Measurements from ENCODE around the gene PTPRG. TPM values are rescaled to one million over a fixed set of nuclear protein-coding genes. Genes with fewer than 3 reads are reported as not detected.

Gene PTPRG
- total and polyA plus RNA-seq, 10 of the 15 experiments (the other 5 are each of a cell fraction or from before 2014, with no cell fraction given): 0.29 to 20.7 (median 1.4) TPM

DNA sequence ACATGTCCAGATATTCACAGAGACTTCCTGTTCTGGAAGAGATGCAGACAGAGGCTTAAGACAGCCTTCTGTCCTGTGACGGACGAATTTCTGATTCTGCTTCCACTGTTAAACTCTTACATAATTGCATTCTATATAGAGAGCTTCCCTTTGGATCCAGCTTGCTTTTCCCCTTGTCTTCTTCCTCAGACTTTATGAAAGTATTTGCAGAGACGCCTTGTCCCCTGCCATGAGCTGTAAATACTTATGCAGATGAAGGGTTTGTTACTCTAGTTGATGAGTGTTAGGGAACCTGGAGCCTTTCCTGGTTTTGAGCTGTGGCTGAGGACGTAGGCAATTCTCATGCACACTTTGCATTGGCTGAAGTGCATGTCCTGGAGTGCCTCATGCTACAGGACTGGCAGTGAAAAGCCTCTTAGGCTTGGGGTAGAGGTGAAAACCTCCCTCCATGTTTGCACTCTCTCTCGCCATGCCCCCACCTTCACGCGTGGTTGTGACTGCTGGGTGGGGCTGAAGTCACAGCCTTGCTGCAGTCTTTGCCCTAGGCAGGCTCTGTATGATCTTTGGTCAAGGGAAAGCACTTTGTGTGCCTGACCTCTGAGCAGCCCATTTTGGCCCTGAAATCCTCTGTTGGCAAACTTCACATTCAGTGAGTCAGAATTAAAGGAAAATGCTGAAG lies 286.6 kb downstream of the PTPRG start:
- Histone ChIP-seq H3K4me3 (no peak overlapping the region), H3K9ac (ENCODE audit: control insufficient read depth, insufficient read depth, low read length) (no peak overlapping the region), H3K9me3 (replicated peaks; ENCODE audit: control insufficient read depth, insufficient read depth, low read length) (no peaks in the 10 kb centered on the region), H2AFZ (ENCODE audit: control insufficient read depth, low read depth, low read length) (no peak overlapping the region), H4K20me1 (ENCODE audit: control insufficient read depth, insufficient read depth) (no peaks in the 10 kb centered on the region), H3K27me3 (replicated peaks in 1 of 2; ENCODE audit: control insufficient read depth in 2 of 2, insufficient read depth in 2 of 2, low read length in 1 of 2) (no peaks in the 10 kb centered on the region; a peak in 1 of 4 replicates), H3K27ac (ENCODE audit: control insufficient read depth, insufficient read depth) (no peak overlapping the region), H3K4me1 (ENCODE audit: control insufficient read depth, insufficient read depth, low read length) (no peaks in the 10 kb centered on the region), H3K79me2 (ENCODE audit: control insufficient read depth, insufficient read depth, low read length) (no peaks in the 10 kb centered on the region), H3K4me2 (ENCODE audit: control insufficient read depth, insufficient read depth) (no peak overlapping the region), H3K36me3 (ENCODE audit: control insufficient read depth in 2 of 2, insufficient read depth in 2 of 2, low read length in 1 of 2) (no peaks in the 10 kb centered on the region)
- no peak for DNase-seq (ENCODE audit: low read depth, low spot score)
- CTCF ChIA-PET: no interaction called here
- POLR2A ChIA-PET: interaction anchor here (0.9 kb wide), 1 partner anchor 278 kb away, joined by 3 read pairs; no protein-coding TSS in a partner anchor
- 50% methylated on average over 7 of the region's 7 CpGs for WGBS (ENCODE audit: insufficient coverage, insufficient replicate concordance, low lambda C conversion rate, missing lambda C conversion rate)
- intact Hi-C loops (cut with micrococcal nuclease; ENCODE audit: unreplicated experiment): no loop called here
- SMC1A ChIA-PET (ENCODE audit: uncharacterized antibody, unreplicated experiment): interaction anchor here (0.5 to 1.1 kb wide), 5 partner anchors 8 to 340 kb away, joined by 3 to 4 read pairs (median 3); no protein-coding TSS in a partner anchor
- no TSS peak for BruUV-seq (replicated peaks)
- RAD21 ChIA-PET (ENCODE audit: unreplicated experiment): interaction anchor here (0.6 to 0.8 kb wide), 2 partner anchors 80 to 318 kb away, joined by 3 to 5 read pairs; no protein-coding TSS in a partner anchor
- in situ Hi-C loops (cut with MboI): no loop called here
- ATAC-seq: peak; percentile 58
- no peak for FAIRE-seq
- TF ChIP-seq BMI1 (IDR thresholded peaks at IDR 0.05; ENCODE audit: borderline replicate concordance) (no peak), RFX5 (IDR thresholded peaks at IDR 0.05; ENCODE audit: low read depth, low read length) (no peak), HDGF (IDR thresholded peaks at IDR 0.05) (no peak), JUND (IDR thresholded peaks at IDR 0.05; ENCODE audit: low read depth, low read length) (no peak), FOXK2 (IDR thresholded peaks at IDR 0.05) (no peak), SUZ12 (IDR thresholded peaks at IDR 0.05; ENCODE audit: unreplicated experiment) (no peak), EP300 (IDR thresholded peaks at IDR 0.05; ENCODE audit: borderline replicate concordance in 1 of 2, control insufficient read depth in 1 of 2, low read depth in 2 of 2, low read length in 2 of 2) (no peak), SUPT20H (IDR thresholded peaks at IDR 0.05; ENCODE audit: borderline replicate concordance, control insufficient read depth, low read depth, low read length) (no peak), MYB (IDR thresholded peaks at IDR 0.05; ENCODE audit: borderline replicate concordance, low read depth, low read length) (no peak), CHD1 (IDR thresholded peaks at IDR 0.05; ENCODE audit: low read depth, low read length) (no peak), CBFB (IDR thresholded peaks at IDR 0.05; ENCODE audit: low read depth) (no peak), RAD51 (IDR thresholded peaks at IDR 0.05) (no peak), MXI1 (IDR thresholded peaks at IDR 0.05; ENCODE audit: low read depth, low read length) (no peak), PML (IDR thresholded peaks at IDR 0.05; ENCODE audit: low read length) (no peak)
- TF ChIP-seq, protein P1, sequence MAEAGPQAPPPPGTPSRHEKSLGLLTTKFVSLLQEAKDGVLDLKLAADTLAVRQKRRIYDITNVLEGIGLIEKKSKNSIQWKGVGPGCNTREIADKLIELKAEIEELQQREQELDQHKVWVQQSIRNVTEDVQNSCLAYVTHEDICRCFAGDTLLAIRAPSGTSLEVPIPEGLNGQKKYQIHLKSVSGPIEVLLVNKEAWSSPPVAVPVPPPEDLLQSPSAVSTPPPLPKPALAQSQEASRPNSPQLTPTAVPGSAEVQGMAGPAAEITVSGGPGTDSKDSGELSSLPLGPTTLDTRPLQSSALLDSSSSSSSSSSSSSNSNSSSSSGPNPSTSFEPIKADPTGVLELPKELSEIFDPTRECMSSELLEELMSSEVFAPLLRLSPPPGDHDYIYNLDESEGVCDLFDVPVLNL (IDR thresholded peaks at IDR 0.05; ENCODE audit: low read depth, low read length): no peak
- TF ChIP-seq, protein P2, sequence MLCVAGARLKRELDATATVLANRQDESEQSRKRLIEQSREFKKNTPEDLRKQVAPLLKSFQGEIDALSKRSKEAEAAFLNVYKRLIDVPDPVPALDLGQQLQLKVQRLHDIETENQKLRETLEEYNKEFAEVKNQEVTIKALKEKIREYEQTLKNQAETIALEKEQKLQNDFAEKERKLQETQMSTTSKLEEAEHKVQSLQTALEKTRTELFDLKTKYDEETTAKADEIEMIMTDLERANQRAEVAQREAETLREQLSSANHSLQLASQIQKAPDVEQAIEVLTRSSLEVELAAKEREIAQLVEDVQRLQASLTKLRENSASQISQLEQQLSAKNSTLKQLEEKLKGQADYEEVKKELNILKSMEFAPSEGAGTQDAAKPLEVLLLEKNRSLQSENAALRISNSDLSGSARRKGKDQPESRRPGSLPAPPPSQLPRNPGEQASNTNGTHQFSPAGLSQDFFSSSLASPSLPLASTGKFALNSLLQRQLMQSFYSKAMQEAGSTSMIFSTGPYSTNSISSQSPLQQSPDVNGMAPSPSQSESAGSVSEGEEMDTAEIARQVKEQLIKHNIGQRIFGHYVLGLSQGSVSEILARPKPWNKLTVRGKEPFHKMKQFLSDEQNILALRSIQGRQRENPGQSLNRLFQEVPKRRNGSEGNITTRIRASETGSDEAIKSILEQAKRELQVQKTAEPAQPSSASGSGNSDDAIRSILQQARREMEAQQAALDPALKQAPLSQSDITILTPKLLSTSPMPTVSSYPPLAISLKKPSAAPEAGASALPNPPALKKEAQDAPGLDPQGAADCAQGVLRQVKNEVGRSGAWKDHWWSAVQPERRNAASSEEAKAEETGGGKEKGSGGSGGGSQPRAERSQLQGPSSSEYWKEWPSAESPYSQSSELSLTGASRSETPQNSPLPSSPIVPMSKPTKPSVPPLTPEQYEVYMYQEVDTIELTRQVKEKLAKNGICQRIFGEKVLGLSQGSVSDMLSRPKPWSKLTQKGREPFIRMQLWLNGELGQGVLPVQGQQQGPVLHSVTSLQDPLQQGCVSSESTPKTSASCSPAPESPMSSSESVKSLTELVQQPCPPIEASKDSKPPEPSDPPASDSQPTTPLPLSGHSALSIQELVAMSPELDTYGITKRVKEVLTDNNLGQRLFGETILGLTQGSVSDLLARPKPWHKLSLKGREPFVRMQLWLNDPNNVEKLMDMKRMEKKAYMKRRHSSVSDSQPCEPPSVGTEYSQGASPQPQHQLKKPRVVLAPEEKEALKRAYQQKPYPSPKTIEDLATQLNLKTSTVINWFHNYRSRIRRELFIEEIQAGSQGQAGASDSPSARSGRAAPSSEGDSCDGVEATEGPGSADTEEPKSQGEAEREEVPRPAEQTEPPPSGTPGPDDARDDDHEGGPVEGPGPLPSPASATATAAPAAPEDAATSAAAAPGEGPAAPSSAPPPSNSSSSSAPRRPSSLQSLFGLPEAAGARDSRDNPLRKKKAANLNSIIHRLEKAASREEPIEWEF (IDR thresholded peaks at IDR 0.05; ENCODE audit: insufficient replicate concordance, low read depth, low read length): no peak
- TF ChIP-seq, protein P3, sequence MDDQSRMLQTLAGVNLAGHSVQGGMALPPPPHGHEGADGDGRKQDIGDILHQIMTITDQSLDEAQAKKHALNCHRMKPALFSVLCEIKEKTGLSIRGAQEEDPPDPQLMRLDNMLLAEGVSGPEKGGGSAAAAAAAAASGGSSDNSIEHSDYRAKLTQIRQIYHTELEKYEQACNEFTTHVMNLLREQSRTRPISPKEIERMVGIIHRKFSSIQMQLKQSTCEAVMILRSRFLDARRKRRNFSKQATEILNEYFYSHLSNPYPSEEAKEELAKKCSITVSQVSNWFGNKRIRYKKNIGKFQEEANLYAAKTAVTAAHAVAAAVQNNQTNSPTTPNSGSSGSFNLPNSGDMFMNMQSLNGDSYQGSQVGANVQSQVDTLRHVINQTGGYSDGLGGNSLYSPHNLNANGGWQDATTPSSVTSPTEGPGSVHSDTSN (IDR thresholded peaks at IDR 0.05; ENCODE audit: insufficient replicate concordance, low read depth, low read length): no peak
